Central memory CD4-positive, alpha-beta T cell (primary cell): ENCODE measurements around the gene HDAC4.
"Not testable (repeated sequence)": the region's sequence is repeated elsewhere in the genome, so short reads cannot be mapped to it uniquely, and the experiment has no call there.

ENCODE experiments used
- DNase-seq: peaks from one replicate; pipeline ENCODE4 v3.0.0; 2022

HDAC4 gene

DNA sequence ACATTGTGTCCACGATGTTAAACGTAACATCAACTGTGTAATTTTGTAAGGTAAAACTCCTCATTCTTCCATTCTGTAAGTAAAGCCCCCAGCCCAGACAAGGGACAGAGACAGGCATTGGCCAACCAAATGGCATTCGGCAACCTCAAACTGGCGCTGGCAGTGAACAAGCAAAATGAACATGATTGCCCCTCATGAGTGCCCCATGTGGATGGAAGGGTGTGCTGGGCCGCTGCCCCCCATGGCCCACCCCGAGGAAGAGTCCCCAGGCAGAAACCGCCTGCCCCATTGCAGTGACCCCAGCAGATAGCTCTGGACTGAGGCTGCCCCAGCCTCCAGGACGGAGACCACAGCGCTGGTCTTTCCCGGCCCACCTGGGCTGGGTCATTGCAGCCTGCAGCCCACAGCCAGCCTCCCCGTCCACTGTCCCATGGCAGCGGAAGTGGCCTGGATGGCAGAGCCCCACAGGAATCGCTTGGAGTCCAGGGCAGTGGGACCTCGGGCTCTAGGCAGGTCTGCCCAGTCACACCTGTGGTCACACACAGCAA lies 220.2 kb downstream of the HDAC4 start:
- DNase-seq: no peak

DNA sequence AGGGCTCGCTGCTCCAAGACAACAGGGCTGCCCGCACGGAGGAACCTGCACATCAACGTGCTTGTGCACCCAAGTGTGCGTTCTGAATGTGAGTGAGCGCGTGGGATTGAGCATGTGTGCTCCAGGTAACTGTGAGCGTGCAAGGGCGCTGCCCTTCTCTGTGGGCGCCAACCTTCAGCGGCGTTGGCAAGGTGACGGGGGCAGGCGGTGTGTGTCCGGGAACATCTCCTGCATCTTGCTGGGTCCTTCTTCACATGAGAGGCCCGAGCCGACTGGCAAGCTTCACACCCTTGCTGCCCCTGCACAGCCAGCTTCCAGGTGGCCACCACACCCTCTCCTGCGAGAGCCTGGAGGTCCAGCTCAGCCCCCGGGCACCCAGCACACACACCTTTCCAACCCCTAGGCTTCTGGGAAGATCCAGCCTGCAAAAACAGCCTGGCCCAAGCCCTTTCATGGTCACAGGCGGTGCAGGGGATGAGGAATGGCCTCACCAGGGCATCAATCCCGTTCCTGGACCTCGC lies 220.9 kb downstream of the HDAC4 start:
- no peak for DNase-seq

DNA sequence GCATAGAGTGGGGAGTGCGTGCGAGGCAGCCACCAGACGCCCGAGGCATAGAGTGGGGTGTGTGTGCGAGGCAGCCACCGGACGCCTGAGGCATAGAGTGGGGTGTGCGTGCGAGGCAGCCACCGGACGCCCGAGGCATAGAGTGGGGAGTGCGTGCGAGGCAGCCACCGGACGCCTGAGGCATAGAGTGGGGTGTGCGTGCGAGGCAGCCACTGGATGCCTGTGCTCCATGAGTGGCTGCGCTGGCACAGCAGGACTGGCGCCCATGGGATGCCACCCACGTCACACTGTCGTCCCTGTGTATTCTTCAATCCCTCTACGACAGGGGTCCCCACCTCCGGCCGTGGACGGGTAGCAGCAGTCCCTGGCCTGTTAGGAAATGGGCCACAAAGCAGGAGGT lies 221.9 kb downstream of the HDAC4 start:
- DNase-seq: no peak

DNA sequence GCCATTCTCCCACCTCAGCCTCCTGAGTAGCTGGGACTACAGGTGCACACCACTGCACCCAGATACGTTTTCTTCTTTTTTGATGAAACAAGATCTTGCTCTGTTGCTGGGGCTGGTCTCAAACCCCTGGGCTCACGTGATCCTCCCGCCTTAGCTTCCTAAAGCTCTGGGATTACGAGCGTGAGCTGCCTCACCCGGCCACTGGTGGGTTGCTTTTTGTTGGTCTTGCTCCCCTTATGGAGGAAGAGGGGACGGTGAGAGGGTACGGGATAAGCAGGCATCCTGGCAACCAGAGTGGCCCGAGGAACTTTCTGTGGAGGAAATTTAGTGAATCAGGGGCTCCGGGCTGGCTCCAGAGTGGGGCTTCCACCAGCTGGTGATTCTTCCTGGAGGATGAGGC lies 222.3 kb downstream of the HDAC4 start:
- DNase-seq: no peak

DNA sequence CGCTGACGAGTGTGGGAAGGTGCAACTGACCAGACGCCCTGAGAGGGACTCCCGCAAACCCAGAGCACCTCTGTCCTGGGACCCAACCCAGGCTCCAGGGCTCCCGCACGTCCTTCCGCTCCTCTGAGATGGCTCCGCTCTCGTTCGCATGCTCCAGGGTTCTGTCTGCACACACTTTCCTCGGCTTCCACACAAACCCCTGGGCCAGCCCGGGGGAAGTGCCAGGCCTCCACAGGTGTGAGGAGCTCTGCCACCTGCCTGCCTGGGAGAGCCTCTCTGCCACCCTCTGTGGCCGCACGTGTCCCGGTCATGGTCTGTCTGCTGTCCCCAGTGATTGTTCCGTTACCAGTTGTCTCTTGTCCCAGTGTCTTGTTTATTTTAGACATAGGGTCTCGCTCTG lies 222.9 kb downstream of the HDAC4 start:
- DNase-seq: no peak

DNA sequence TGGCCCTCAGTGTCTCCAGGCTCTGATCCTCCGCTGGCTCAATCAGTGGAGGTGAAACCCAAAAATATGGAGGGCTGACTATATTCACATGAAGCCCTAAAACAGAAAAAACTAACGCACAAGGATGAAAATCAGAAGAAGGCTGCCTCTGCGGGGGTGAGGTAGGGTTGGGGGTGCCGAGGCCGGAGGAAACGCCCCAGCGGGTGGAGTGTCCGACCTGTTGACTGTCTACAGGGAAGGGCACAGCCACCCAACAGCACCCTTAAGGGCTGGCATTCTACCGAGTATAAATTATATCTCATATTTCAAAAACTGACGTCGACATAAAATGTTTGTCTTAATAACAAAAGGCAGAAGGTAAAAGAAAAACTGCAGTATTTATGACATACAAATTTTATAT lies 223.5 kb downstream of the HDAC4 start:
- no peak for DNase-seq

DNA sequence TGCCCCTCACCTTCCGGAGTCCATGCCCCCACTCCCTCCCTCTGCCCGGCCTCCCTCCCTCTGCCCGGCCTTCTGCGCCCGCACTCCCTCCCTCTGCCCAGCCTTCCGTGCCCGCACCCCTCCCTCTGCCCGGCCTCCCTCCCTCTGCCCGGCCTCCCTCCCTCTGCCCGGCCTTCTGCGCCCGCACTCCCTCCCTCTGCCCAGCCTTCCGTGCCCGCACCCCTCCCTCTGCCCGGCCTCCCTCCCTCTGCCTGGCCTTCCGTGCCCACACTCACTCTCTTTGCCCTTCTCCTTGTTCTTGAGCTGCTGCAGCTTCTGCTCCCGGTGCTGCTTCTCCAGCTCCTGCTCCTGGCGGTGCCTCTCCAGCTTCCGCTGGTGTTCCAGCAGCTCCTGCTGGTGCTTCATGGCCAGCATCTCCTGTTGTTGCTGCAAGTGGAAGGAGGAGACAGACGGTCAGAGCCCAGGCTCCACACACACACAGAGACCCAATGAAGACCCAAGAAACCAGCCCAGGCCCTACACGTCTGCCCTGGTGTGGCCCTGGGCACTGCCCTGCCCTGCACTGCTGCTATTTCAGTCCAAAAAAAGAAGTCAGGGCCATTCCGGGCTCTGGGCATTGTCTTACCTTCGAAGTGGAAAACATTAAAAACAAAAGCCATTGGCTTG lies 224.5 kb downstream of the HDAC4 start:
- not testable (repeated sequence) for DNase-seq

DNA sequence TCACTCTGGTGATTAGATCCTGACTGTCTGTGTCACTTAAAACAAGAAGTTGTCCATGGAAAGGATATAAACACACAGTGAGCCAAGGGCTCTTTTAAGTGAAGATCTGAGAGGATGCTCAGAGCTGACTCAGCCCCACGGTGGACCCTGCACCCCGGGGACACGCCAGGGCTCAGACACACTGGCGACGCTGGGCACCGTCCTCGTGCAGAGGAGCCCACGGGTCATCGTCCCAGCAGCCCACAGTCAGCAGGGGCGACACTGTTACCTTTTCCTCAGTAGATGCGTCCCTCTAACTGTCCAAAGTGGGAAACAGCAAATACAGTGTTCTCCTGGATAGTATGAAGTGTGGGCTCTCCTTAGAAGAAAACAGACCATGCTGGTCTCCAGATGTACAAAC lies 225.6 kb downstream of the HDAC4 start:
- no peak for DNase-seq

DNA sequence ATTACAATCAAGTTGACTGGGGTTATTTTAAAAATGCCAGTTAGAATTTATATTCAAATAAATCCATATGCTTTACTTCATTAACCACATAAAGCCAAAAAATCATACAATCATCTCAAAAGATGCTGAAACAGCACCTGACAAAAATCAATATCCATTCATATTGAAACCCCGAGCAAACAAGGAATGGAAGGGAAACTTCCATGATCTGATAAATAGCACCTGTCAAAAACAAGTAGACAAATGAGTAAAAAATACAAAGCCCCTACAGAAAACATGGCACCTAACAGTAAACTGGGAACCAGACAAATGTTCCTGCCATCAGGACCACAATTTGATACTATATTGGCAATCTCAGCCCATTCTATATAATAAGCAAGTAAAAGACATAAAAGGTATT lies 227.5 kb downstream of the HDAC4 start:
- DNase-seq: no peak

DNA sequence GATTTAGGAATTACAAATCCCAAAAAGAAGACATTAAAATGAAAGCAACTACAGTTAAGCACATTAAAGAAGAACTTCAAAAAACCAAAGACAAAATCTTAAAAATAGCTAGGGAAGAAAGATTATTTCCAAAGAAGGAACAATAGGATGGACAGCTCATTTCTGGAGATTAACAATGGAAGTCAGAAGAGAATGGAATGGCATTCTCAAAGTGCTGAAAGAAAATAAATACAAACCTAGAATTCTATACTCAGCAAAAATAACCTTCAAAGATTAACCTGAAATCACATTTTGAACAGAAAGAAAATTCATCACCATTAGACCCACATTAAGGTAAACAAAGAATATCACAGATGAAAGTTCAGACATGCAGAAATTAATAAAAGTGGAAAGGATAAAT lies 229.2 kb downstream of the HDAC4 start:
- DNase-seq: no peak

DNA sequence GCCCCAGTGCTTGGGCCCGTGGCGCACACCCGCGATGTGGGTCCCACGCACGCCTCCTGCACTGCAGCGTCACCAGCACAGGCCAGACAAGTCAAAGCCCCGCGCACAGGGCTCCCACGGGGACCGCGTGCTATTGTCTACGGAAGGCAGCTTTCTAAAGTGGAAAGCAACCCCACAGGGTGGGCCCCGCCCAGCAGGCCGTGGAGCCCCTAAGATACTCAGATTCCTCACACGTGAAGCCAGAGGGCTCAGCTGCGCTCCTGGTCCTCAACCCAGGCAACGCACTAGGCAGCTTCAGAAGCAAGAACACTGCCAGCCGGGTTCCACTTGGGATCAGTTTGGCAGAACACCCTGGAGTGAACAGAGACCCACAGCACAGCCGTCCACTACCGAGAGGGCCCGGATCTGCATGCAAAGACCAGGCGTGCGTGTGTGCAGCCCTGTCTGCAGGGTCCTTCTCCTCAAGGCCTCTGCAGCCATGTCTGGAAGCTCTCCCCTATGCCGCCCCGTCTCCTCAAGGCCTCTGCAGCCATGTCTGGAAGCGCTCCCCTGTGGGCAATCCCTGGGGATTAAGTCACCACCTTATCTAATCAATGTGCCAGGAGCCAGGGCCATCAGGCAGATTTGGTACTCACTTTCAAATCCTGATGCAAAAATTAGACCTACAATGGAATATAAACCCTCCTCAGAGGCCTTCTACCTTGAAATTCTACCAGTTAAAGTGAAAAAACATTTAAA lies 231.3 kb downstream of the HDAC4 start:
- DNase-seq: no peak

DNA sequence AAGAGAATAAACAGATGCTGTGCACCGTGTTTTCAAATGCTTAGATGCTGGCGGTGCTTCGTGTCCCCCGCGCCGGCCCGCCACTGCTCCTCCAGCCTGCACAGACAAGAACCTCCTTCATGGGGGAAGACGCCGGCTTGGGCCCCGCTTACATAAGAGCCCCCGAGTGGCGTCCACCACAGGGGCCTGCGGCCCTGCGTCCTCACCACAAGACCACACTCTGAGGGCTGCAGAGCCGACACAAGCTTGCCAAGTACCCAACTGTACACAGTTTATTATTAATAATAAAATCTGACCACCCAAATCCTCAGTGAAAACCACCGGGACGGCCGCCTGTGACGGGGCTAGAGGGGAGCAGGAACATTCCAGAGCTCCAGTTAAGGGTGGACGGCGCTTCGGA lies 232.2 kb downstream of the HDAC4 start:
- DNase-seq: no peak

DNA sequence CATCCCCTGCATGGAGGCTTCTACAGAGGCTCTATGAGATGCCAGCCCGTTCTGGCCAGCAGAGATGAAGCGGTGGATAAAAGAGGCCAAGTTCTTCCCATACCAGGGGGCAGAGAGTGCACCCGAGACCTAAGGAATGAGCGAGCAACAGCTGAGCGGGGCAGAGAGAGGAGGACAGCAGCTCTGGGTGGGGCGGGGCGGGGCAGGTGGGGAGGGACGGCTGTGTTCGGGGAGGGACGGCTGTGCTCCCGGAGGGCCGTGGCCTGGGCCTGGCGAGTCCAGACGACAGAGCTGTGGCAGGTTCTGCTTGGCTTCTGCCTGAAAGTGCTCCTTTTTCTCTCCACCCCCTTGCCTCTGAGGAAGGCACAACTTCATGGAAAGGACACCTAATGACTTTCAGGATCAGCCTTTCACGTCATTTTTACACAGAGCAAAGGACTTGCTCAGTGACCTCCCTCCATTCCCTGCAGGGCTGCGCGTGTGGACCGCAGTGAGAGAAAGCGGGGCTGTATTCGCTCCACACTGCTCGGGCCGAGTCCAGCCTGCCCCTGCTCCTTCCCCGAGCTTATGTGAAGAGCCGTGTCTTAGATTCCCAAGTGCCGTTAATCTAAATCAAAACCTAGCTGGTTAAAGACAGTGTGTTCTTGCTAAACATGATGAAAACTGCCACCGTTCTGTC lies 232.9 kb downstream of the HDAC4 start:
- no peak for DNase-seq

DNA sequence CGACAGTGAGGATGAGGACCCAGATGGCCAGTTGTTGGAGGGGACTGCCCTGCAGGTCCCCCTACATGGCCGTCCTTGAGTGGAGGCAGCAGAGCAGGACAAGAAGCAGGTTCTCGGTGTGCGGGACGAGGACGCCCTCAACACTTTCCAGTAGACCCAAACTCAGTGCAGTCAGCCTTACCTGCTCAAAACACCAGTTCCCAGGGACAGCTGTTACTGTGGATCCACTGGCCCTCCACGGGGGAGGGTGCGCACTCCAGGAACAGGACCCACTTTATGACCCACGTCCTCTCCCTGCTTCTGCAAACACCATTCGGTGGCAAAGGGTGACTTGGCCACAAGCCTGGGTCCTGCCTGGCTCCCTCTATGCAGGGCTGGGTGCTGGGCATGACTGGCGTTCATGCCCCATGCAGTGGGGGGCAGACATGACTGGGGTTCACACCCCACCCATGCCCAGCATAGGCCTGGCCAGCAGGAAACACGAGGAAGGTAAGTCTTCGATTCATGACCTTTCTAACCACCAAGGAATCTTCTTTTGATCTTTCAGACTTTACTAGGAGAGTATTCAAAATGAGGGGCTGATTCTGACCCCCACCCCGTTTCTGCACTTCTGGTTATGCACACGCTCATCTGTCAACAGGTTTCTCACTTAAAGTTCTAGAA lies 233.7 kb downstream of the HDAC4 start:
- DNase-seq: no peak

DNA sequence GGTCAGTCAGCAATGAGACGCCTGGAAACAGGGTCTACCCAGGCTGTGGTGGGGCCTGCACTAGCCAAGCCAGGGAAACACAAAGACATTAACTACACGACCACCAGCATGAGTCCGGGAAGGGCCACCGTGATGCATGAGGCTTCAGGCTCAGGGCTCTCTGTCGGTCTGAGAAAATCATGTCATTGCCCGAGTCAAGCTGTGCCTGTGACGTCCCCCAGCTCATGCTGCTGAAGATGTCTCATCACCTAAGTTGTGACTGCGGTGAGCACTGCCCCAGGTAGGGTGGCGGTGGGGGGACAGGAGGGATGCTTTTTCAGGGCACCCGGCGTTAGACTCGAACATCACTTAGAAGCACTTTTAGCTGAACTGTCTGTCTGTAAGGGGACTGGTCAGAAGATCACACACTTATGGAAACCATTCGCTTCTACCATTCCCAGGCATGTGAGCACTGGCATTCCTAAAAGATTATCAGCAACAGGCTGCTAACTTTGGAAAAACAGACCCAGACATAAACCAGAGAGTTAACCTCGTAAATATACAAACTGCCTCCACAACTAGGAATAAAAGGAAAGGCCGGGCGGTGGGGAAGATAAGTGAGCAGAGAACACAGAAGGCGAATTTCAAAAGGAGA lies 234.5 kb downstream of the HDAC4 start:
- no peak for DNase-seq

DNA sequence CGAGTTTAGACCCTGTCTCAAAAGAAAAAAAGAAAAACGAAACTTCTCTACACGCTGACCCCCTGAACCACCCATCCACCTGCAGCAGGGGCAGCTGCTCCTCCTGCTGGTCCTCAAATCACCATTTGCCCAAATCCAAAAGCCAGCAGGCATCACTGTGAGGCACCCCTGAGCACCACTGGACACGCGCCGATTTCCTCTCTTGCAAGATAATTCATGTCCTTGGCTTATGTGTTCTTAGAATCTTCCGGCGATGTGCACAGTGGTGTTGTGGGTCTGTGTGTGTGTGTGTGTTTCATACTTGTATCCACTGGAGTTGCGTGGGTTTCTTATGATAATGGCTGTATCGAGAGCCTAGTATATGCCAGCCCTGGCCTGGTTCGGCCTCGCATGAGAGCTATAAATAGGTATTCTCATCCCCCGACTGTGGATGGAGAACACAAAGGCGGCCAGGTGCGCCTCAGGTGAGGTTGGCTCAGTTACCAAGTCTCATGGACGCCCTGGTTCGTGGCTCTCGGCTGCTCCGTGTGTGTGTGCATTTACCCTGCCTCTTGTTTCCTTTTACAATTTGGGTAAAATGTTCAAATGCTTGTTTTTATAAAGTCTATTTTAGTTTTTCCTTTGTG lies 235.5 kb downstream of the HDAC4 start:
- no peak for DNase-seq

DNA sequence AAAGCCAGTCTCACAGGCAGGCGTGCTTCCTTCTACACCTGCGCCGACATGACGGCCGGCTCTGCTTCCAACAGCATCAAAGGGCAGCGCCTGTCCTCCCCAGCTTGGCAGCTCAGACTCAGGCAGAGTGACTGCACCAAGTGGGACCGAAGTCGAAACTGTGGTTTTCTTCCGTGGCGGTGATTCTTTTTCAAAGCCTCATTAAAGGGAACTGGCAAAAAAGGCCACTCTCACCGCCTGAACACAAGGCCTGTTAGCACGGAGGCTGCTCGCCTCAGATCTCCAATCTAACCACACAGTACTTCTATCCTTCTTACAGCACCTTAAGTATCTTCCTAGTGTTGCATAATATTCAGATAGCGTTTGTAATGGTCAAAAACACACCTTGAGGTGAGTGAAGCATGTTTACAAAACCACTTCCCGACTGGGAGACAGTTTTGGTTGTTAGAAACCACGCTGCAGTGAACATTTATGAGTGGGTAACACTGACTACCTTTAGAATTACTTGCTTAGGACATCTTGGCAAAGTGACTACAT lies 236.4 kb downstream of the HDAC4 start:
- DNase-seq: peak; percentile 42

DNA sequence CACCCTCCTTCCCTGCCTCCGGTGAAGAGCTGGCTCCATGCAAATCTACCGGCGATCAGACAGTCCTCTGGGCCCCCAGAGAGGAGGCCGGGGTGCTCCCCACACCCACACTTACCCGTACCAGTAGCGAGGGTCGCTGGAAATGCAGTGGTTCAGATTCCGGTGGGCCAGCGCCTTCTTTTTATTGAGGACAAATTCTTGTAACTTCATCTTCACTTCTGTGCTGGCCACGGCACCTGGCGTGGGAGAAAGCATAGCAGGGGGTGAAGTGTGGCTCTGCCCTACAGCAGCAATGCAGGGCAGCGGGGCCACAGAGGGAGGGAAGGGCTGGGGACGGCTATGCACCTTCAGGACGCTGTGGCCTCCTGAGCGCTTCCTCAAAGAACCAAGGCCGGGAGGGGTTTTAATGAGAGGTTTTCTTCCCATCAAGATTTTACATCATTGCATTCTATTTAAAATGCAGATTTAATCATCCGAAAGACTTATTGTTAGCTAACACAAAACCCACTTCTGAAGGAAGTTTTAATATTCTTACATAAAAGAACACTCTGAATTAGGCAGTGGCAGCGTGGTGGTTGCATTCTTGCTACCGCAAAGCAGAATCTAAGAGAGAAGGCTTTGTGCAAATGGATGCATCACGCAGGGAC lies 237.0 kb downstream of the HDAC4 start:
- DNase-seq: no peak

DNA sequence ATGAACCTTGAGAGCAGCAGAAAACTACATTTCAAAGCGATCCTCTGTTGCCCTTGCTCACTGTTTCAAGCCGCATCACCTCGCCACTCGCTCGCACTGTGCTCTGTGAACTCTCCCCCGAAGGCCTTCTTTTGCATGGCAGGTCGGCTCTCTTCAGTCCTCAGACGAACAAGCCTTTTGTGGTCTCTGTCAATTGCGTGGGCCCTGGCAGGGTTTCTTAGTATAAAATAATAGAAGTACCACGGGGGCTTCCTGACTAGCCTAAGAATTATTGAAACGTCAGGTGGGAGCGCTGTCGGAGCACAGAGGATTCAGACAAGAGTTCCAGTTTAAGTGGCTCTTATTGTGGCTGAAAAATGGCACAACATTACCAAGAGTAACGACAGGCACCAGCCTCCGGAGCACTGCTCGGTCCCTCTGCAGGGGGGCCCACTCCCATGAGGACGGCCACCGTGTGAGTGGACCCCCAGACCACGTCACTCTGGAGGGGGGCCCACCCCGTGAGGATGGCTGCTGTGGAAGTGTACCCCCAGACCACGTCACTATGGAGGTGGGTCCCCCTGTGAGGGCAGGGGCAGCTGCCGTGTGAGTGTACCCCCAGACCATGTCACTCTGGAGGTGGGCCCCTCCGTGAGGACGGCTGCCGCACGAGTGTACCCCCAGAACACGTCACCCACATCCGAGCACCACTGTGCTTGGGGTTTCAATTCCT lies 237.7 kb downstream of the HDAC4 start:
- DNase-seq: no peak

DNA sequence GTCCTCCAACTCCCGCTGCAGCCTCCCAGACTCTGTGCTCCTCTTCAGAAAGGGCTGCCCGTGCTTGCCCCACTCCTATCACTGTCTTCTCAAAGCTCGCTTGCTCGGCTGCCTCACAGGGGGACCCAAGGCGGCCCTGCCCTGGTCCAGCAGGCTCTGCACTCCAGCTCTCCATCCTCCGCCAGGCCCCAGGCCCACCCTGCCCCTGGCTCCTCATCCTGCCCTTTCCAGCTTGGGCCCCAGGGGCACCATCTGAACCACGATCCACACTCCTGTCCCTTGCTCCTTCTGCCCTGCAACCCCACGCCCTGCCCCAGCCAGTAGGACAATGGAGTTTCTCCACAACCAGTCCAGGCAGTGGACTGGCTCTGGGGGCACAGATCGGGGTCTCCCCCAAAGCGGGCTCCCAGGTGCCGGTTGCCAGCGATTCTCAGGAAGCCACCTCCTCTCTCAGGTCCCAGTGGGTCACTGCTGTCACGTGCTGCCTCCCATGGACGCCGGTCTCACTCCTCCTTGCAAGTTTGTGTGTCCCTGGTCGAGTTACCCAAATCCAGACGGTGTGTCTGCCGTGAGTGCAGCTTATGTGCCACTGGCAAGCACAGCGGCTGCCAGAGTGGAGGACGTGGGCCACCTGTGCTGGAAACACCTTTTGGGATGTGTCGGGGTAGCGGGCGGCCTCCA lies 238.5 kb downstream of the HDAC4 start:
- DNase-seq: no peak
